Measurements from ENCODE around the gene COL4A2. TPM values are rescaled to one million over a fixed set of nuclear protein-coding genes. Genes with fewer than 3 reads are reported as not detected.
A peak's percentile ranks its signal among the peaks of the same experiment; 100 is the strongest.

The COL4A2 gene
- total RNA-seq, 1 donor from 2014 or later, result 273 TPM

DNA sequence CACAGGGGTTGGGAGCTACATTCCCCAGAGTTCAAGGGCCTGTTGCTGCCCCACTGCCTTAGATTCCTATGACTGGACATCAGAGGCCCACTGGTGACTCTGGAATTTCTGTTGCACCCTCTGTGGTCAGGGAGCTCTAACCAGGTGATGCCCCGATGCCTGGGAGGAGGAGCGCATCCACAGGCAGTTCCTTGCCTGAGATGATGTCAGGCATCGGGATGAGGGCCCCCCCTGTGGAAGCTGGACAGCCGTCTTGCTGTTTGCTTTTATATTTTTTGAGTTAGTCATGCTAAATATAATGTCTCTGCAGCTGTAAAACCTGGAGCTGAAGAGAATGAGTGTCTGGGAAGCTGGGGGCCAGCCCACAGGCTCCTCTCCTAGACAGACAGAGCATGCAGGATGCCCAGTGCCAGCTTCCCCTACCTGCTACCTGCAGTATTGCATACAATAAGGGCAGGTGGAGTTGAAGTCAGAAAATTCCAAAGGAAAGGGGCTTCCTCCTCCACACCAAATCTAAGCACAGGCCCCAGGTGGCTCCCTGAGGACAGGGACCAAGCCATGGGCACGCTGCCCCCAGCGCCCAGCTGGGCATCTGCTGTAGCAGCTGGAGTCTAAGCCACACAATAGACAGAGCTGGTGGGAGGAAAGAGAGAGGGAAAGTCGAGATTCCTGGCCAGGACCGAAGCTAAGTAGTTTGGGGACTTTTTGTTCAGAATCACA lies 16.2 kb downstream of the COL4A2 start:
- Histone ChIP-seq H3K36me3 (no peaks in the 10 kb centered on the region), H3K4me3 (no peak overlapping the region), H3K27me3 (no peaks in the 10 kb centered on the region), H3K27ac (no peak overlapping the region), H3K9me3 (no peaks in the 10 kb centered on the region), H3K4me1 (peaks cover 62% of the 10 kb centered on the region)
- DNase-seq, result no peak
- intact Hi-C loops (cut with DNase I), result no loop called here
- no peak for ATAC-seq
- TF ChIP-seq CTCF (IDR thresholded peaks at IDR 0.05), result no peak

DNA sequence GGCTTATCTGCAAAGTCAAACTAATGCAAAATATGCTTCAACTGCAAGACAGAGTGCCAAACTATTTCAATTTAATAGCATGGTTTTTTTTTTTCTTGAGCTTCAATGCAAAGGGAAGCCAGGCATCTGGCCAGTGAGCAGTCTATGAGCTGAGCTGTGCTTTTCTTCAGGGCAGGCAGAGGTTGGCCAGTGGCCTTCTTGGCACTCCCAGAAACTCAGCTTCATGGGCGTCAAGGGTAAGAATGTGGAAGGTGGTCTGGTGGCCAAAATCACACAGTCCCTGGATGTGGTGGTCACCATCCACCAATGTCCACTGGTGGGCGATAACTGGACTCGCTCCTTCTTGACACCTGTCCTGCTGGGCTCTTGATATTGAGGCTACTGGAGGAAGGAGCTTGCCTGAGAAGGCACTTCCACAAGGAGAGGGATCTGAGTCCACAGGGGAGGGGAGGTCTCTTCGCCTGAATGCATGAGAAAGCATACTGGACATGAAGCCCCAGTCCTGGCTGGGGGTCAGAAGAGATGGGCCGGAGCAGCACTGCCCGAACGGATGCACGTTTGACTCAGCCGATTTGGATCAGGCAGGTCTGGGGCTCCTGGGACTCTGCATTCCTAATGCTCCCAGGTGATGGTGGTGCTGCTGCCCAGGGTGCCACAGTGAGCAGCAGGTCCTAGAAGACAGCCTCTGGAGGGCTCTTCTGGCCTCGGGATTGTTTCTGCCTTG lies 17.1 kb downstream of the COL4A2 start:
- intact Hi-C loops (cut with DNase I), result no loop called here
- Histone ChIP-seq H3K4me1 (peaks cover 59% of the 10 kb centered on the region), H3K27me3 (no peaks in the 10 kb centered on the region), H3K4me3 (no peak overlapping the region), H3K36me3 (no peaks in the 10 kb centered on the region), H3K9me3 (no peaks in the 10 kb centered on the region), H3K27ac (no peak overlapping the region)
- ATAC-seq (no peak), DNase-seq (no peak)
- no peak for TF ChIP-seq CTCF (IDR thresholded peaks at IDR 0.05)

DNA sequence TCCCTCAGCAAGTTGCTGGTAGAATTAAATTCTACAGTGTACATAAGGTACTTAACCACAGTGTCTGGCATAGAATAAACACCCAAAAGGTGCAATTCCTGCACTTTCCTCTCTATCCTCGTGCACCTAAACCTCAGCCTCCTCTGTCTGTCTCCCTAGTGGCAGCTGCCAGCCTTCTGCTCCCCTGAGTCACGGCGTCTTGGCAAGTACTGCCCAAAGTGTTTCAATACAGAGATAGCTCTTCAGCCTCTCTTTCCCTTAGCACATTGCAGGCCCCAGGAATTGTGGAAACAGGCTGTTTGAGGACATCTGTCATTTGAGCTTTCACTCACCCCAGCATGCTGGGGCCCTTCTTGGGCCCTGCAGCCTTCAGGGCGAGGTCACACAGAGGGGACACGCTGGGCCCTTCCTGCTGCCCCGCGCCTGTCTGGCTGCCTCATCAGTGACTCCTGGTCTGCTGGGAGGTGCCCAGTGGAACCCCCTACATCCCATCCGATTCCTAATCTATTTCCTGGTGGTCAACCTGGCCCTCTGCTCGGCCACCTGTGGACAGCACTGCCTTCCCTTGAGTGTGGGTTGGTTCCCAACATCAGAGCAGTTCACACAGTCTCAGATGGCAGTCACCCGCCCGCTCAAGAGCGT lies 19.3 kb downstream of the COL4A2 start:
- H3K36me3 ChIP-seq, result no peaks in the 10 kb centered on the region
- H3K4me3 ChIP-seq, result no peak overlapping the region
- H3K4me1 ChIP-seq, result peaks cover 42% of the 10 kb centered on the region

DNA sequence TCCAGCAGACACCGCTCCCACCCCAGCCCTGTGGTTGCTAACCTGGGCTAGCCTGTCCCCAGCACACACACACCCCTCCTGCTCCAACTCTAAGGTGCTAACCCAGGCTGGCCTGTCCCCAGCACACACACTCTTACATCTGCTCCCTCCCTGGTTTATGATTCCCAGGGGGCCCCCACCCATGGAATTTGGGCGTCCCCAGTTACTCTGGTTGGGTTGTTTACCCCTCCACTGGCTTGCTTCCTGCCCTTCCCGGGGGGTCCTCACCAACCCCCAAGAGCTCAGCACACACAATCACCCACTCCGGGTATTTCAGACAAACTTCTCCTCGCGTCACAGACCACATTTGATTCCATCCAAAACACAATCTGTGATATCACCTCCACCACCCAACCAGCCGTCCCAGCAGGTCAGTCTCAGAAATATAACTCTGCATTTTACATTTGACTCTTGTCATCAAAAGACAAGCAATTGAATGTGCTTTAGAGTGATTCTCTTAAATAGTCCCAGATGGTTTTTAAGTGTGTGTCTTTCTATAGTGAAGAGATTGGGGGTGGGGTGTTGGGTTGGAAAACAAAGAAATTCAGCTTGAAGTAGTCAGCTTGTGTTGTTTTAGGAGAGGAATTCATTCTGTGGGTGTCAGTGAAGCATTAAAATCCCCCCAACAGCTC lies 20.1 kb downstream of the COL4A2 start:
- Histone ChIP-seq H3K36me3 (no peaks in the 10 kb centered on the region), H3K27ac (no peak overlapping the region), H3K9me3 (no peaks in the 10 kb centered on the region), H3K4me3 (no peak overlapping the region), H3K4me1 (peaks cover 39% of the 10 kb centered on the region), H3K27me3 (no peaks in the 10 kb centered on the region)
- DNase-seq, result no peak
- TF ChIP-seq CTCF (IDR thresholded peaks at IDR 0.05), result no peak
- intact Hi-C loops (cut with DNase I), result no loop called here
- ATAC-seq, result peak; percentile 22

More for the DNA sequence above, 19.3 kb downstream of the COL4A2 start:
- no peak overlapping the region for H3K27ac ChIP-seq
- ATAC-seq, result peak; percentile 8
- no peak for TF ChIP-seq CTCF (IDR thresholded peaks at IDR 0.05)
- intact Hi-C loops (cut with DNase I), result no loop called here
- no peak for DNase-seq
- H3K9me3 ChIP-seq, result no peaks in the 10 kb centered on the region
- H3K27me3 ChIP-seq, result no peaks in the 10 kb centered on the region

DNA sequence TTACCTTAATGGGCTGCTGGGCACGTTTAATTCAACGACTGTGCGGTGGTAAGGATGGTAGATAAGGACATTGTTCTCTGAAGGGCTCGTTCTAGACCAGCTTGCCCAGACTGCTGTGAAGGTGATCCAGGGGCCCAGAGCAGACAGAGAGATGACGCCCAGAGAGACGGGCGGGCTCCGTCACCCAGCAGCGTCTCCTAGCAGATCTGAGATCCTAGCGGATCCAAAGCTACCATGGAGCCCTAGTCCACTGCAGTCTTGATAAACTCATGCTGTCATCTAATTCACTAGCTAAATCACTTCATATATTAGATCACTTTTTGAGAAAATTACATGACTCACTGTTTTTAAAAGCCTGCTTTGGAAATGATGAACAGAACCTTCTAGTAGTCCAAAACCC lies 21.5 kb downstream of the COL4A2 start:
- ATAC-seq (no peak), DNase-seq (no peak)
- no peaks in the 10 kb centered on the region for H3K27me3 ChIP-seq
- H3K27ac ChIP-seq, result no peak overlapping the region
- intact Hi-C loops (cut with DNase I), result no loop called here
- TF ChIP-seq CTCF (IDR thresholded peaks at IDR 0.05), result no peak
- H3K4me3 ChIP-seq, result no peak overlapping the region
- no peaks in the 10 kb centered on the region for H3K9me3 ChIP-seq
- no peaks in the 10 kb centered on the region for H3K36me3 ChIP-seq
- peaks cover 36% of the 10 kb centered on the region for H3K4me1 ChIP-seq
